ENCODE measurements around the gene ARL8A. TPM values are rescaled to one million over a fixed set of nuclear protein-coding genes. Genes with fewer than 3 reads are reported as not detected.
A peak's percentile ranks its signal among the peaks of the same experiment; 100 is the strongest.
"Not testable (repeated sequence)": the region's sequence is repeated elsewhere in the genome, so short reads cannot be mapped to it uniquely, and the experiment has no call there.

Gene ARL8A
- total and polyA plus RNA-seq, 10 donors, result 16.2 to 104 (median 47.6) TPM

DNA sequence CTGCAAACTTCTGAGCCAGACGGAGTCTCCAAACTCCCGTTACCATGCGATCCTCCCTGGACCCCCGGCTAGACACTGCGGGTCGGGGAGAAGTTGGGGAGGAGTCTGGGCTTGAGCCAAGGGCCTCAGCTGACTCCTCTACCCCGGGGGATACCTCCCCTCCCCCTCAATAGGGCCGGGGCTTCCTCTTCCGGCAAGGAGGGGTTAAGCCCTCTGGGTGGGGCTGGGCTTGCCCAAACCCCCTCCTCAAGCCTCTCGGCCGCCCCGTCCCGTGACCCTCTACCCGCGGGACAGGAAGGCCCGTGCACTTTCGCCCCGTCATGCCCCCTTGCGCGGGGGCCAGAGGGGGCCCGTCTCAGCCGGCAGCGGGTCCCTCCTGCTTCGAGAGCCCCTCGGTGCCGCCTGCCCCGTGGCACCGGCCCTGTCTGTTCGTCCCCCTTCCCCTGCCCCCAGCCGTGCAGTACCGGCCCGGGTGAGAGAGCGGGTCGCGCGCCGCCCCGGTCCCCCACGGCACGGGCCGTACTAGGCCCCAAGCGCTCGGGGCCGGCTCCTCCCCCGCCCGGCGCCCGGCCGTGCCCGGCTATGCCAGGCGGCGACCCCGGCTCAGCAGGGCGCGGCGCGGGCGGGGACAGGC lies 652 bp downstream of the ARL8A start:
- Histone ChIP-seq H3K36me3 (peaks cover 0 to 51% (median 11%) of the 10 kb centered on the region in 6 donors), H3K4me1 (peaks cover 29 to 79% (median 52%) of the 10 kb centered on the region in 6 donors), H3K27me3 (replicated peaks in 1 of 7) (no peaks in the 10 kb centered on the region), H3K4me3 (peak overlapping the region; percentile 79 to 98 (median 92)), H3K9me3 (no peaks in the 10 kb centered on the region), H3K27ac (peak overlapping the region; percentile 81 to 98 (median 94))
- DNase-seq, result peak; percentile 93
- intact Hi-C loops (cut with DNase I; ENCODE audit: low total_unique reads), result no loop called here
- TF ChIP-seq POLR2A (IDR thresholded peaks at IDR 0.05) (peak in 1 of 3 donors; percentile 14), CTCF (IDR thresholded peaks at IDR 0.05 in 8 of 11, conservative IDR thresholded peaks at IDR 0.05 in 3 of 11) (no peak), POLR2AphosphoS5 (IDR thresholded peaks at IDR 0.05) (peak in 2 of 3 donors; percentile 34 to 79)
- 0 to 1% (median 1%) methylated on average over 30 to 58 of the region's 58 CpGs for WGBS, 5 donors

- Histone ChIP-seq H3K27me3 (replicated peaks in 1 of 7) (no peaks in the 10 kb centered on the region), H3K27ac (peak overlapping the region; percentile 81 to 98 (median 94)), H3K4me1 (peaks cover 29 to 82% (median 50%) of the 10 kb centered on the region in 6 donors), H3K9me3 (no peaks in the 10 kb centered on the region), H3K4me3 (peak overlapping the region; percentile 79 to 98 (median 92)), H3K36me3 (peaks cover 0 to 51% (median 16%) of the 10 kb centered on the region in 6 donors)
- intact Hi-C loops (cut with DNase I; ENCODE audit: low total_unique reads), result no loop called here
- peak; percentile 90 for DNase-seq
- TF ChIP-seq CTCF (IDR thresholded peaks at IDR 0.05 in 8 of 11, conservative IDR thresholded peaks at IDR 0.05 in 3 of 11) (no peak), POLR2AphosphoS5 (IDR thresholded peaks at IDR 0.05) (peak in 2 of 3 donors; percentile 20 to 72), POLR2A (IDR thresholded peaks at IDR 0.05) (no peak)
- WGBS, 5 donors, result 0 to 7% (median 4%) methylated on average over 8 to 17 of the region's 17 CpGs
These were observed 1.3 kb downstream of the ARL8A start for GRCh38 chr1:202143011-202143767.

DNA sequence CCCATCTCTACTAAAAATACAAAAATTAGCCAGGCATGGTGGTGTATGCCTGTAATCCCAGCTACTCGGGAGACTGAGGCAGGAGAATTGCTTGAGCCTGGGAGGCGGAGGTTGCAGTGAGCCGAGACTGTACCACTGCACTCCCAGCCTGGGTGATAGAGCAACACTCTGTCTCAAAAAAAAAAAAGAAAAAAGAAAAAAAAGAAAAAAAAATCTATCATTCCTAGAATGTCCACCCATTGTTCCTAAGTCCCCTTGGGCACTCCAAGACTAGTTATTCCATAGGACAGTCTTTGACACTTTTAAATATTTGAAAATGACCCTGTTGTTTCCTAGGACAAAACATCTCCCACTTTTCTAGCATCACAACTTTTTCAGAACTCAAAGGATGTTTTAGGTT lies 3.1 kb downstream of the ARL8A start:
- intact Hi-C loops (cut with DNase I; ENCODE audit: low total_unique reads); H3K27ac ChIP-seq; H3K9me3 ChIP-seq; DNase-seq; H3K27me3 ChIP-seq (replicated peaks in 1 of 7); H3K4me3 ChIP-seq: not testable (repeated sequence)
- Histone ChIP-seq H3K36me3 (peaks cover 0 to 51% (median 25%) of the 10 kb centered on the region in 6 donors), H3K4me1 (peaks cover 29 to 81% (median 48%) of the 10 kb centered on the region in 6 donors)
- WGBS, 5 donors, result 86 to 100% (median 96%) methylated on average over 2 to 3 of the region's 3 CpGs

- TF ChIP-seq POLR2AphosphoS5 (IDR thresholded peaks at IDR 0.05) (no peak), POLR2A (IDR thresholded peaks at IDR 0.05) (no peak), CTCF (IDR thresholded peaks at IDR 0.05 in 8 of 11, conservative IDR thresholded peaks at IDR 0.05 in 3 of 11) (no peak)
- intact Hi-C loops (cut with DNase I; ENCODE audit: low total_unique reads), result no loop called here
- peaks cover 0 to 57% (median 31%) of the 10 kb centered on the region in 6 donors for H3K36me3 ChIP-seq
- no peaks in the 10 kb centered on the region for H3K9me3 ChIP-seq
- H3K27ac ChIP-seq, result peak overlapping the region in 1 of 8 donors; percentile 13
- no peak for DNase-seq
- H3K27me3 ChIP-seq (replicated peaks in 1 of 7), result no peaks in the 10 kb centered on the region
- 85 to 97% (median 91%) methylated on average over 4 of the region's 4 CpGs for WGBS, 5 donors
- H3K4me1 ChIP-seq, result peaks cover 29 to 79% (median 46%) of the 10 kb centered on the region in 6 donors
- no peak overlapping the region for H3K4me3 ChIP-seq
These were observed 3.7 kb downstream of the ARL8A start for GRCh38 chr1:202140833-202141232.
